ENCODE results near the gene MCFD2.

Gene MCFD2

DNA sequence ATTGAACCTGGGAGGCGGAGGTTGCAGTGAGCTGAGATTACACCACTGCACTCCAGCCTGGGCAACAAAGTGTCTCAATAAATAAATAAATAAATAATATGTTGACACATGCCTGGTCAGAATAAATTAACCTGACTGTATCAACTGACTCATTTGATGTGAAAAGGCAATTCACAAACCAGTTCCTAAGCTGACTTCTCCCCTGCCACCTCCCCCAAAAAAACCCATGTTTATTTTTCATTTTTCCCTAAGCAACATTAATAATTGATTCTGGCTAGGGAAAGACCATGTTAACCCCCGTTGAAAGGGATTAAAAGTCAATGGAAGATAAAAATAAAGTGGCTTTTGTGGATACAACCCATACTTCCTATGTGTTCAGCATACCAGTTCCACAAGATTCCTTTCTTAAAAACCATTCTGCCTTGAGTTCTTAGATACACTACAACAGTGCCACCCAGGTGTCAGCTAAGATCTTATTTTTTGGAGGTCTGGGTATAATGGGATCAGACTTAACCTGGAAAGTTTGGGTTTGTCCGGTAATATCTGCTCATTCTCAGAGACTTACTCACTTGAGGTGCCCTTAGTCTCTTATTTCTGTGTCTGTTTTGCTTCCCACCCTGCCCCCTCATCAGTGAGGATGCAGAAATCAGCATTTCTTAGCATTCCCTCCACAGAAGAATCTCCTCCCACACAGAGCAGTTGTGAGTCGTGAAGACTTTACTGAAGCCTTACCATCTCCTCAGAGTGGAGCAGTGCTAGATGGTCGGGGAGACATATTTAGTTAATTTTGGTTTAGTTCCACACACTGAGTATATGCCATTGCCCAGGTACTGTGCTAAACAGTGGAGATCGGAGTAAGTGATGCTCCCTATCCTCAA lies 10.1 kb upstream of the MCFD2 start:
- no peak overlapping the region for H2AFZ ChIP-seq (ENCODE audit: low read depth, low read length, severe bottlenecking)
- H3K27ac ChIP-seq (ENCODE audit: low read depth, low read length), result no peak overlapping the region
- H3K9me3 ChIP-seq (ENCODE audit: insufficient read depth, low read length), result peaks cover 6% of the 10 kb centered on the region; the same call in 1 of the 2 replicates
- no peaks in the 10 kb centered on the region for H3K9me2 ChIP-seq (replicated peaks; ENCODE audit: insufficient read depth, low read length)
- no peak overlapping the region for H3K9ac ChIP-seq (ENCODE audit: low read length)
- H4K20me1 ChIP-seq (ENCODE audit: low read depth, low read length), result no peaks in the 10 kb centered on the region
- TF ChIP-seq, protein P1, sequence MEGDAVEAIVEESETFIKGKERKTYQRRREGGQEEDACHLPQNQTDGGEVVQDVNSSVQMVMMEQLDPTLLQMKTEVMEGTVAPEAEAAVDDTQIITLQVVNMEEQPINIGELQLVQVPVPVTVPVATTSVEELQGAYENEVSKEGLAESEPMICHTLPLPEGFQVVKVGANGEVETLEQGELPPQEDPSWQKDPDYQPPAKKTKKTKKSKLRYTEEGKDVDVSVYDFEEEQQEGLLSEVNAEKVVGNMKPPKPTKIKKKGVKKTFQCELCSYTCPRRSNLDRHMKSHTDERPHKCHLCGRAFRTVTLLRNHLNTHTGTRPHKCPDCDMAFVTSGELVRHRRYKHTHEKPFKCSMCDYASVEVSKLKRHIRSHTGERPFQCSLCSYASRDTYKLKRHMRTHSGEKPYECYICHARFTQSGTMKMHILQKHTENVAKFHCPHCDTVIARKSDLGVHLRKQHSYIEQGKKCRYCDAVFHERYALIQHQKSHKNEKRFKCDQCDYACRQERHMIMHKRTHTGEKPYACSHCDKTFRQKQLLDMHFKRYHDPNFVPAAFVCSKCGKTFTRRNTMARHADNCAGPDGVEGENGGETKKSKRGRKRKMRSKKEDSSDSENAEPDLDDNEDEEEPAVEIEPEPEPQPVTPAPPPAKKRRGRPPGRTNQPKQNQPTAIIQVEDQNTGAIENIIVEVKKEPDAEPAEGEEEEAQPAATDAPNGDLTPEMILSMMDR (IDR thresholded peaks at IDR 0.05; ENCODE audit: insufficient read depth, low read length, poor library complexity, severe bottlenecking), result no peak
- TF ChIP-seq EZH2phosphoT487 (conservative IDR thresholded peaks at IDR 0.05; ENCODE audit: low read length), result no peak
- H3F3A ChIP-seq (ENCODE audit: insufficient read depth), result no peaks in the 10 kb centered on the region
- H3K36me3 ChIP-seq (ENCODE audit: low read length), result peaks cover 9% of the 10 kb centered on the region; the same call in 1 of the 2 replicates
- no peaks in the 10 kb centered on the region for H3K27me3 ChIP-seq (ENCODE audit: low read length)
- H3K79me2 ChIP-seq (ENCODE audit: insufficient read depth, low read length), result peaks cover 35% of the 10 kb centered on the region
- H3K4me2 ChIP-seq (ENCODE audit: low read depth, low read length, poor library complexity, severe bottlenecking), result no peak overlapping the region
- no peak overlapping the region for H3K4me3 ChIP-seq (ENCODE audit: insufficient read depth, low read length, poor library complexity, severe bottlenecking)

DNA sequence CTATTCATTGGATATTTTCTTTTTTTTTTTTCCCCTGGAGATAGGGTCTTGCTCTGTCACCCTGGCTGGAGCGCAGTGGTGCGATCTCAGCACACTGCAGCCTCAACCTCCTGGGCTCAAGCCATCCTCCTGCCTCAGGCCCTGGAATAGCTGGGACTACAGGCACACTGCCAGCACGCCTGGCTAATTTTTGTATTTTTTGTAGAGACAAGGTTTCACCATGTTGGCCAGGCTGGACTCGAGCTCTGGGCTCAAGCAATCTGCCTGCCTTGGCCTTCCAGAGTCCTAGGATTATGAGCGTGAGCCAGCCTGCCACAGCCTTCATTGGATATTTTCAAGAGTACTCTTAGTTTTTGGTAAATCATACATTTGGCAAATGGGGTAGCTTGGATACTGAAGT lies 9.0 kb upstream of the MCFD2 start:
- Histone ChIP-seq H3K36me3 (ENCODE audit: low read length) (peaks cover 9% of the 10 kb centered on the region; the same call in 1 of the 2 replicates), H3K79me2 (ENCODE audit: insufficient read depth, low read length) (peaks cover 34% of the 10 kb centered on the region), H3K27ac (ENCODE audit: low read depth, low read length) (no peak overlapping the region), H3F3A (ENCODE audit: insufficient read depth) (no peaks in the 10 kb centered on the region), H3K27me3 (ENCODE audit: low read length) (no peaks in the 10 kb centered on the region), H3K9me2 (replicated peaks; ENCODE audit: insufficient read depth, low read length) (no peaks in the 10 kb centered on the region), H3K4me3 (ENCODE audit: insufficient read depth, low read length, poor library complexity, severe bottlenecking) (no peak overlapping the region), H2AFZ (ENCODE audit: low read depth, low read length, severe bottlenecking) (no peak overlapping the region), H3K4me2 (ENCODE audit: low read depth, low read length, poor library complexity, severe bottlenecking) (no peak overlapping the region), H4K20me1 (ENCODE audit: low read depth, low read length) (no peaks in the 10 kb centered on the region), H3K9ac (ENCODE audit: low read length) (no peak overlapping the region), H3K9me3 (ENCODE audit: insufficient read depth, low read length) (peaks cover 6% of the 10 kb centered on the region; the same call in 1 of the 2 replicates)
- TF ChIP-seq, protein P1 (IDR thresholded peaks at IDR 0.05; ENCODE audit: insufficient read depth, low read length, poor library complexity, severe bottlenecking), result no peak
- TF ChIP-seq EZH2phosphoT487 (conservative IDR thresholded peaks at IDR 0.05; ENCODE audit: low read length), result no peak

DNA sequence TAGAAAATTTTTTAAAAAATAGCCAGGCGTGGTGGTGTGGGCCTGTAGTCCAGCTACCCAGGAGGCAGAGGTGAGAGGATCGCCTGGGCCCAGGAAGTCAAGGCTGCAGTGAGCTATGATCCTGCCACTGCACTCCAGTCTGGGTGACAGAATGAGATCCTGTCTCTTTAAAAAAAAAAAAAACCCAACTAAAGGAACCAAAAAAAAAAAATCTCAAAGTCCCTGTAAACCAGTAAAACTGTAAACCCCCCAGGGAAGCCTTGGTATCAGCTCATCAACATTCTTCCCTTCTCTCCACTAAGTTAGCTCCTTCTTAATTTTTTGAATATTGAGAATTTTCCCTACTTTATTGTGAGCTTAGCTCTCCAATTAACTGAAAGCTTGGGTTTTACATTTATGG lies 8.4 kb upstream of the MCFD2 start:
- H3K36me3 ChIP-seq (ENCODE audit: low read length), result peaks cover 9% of the 10 kb centered on the region; the same call in 1 of the 2 replicates
- H3K4me2 ChIP-seq (ENCODE audit: low read depth, low read length, poor library complexity, severe bottlenecking), result no peak overlapping the region
- peaks cover 31% of the 10 kb centered on the region for H3K79me2 ChIP-seq (ENCODE audit: insufficient read depth, low read length)
- peaks cover 6% of the 10 kb centered on the region; the same call in 1 of the 2 replicates for H3K9me3 ChIP-seq (ENCODE audit: insufficient read depth, low read length)
- H3K27me3 ChIP-seq (ENCODE audit: low read length), result no peaks in the 10 kb centered on the region
- TF ChIP-seq, protein P1 (IDR thresholded peaks at IDR 0.05; ENCODE audit: insufficient read depth, low read length, poor library complexity, severe bottlenecking), result no peak
- no peak for TF ChIP-seq EZH2phosphoT487 (conservative IDR thresholded peaks at IDR 0.05; ENCODE audit: low read length)
- H4K20me1 ChIP-seq (ENCODE audit: low read depth, low read length), result no peaks in the 10 kb centered on the region
- no peaks in the 10 kb centered on the region for H3K9me2 ChIP-seq (replicated peaks; ENCODE audit: insufficient read depth, low read length)
- no peaks in the 10 kb centered on the region for H3F3A ChIP-seq (ENCODE audit: insufficient read depth)
- no peak overlapping the region for H3K27ac ChIP-seq (ENCODE audit: low read depth, low read length)
- H3K9ac ChIP-seq (ENCODE audit: low read length), result no peak overlapping the region
- H3K4me3 ChIP-seq (ENCODE audit: insufficient read depth, low read length, poor library complexity, severe bottlenecking), result no peak overlapping the region
- H2AFZ ChIP-seq (ENCODE audit: low read depth, low read length, severe bottlenecking), result no peak overlapping the region
